ENCODE results near the gene CREB3L2.

DNA sequence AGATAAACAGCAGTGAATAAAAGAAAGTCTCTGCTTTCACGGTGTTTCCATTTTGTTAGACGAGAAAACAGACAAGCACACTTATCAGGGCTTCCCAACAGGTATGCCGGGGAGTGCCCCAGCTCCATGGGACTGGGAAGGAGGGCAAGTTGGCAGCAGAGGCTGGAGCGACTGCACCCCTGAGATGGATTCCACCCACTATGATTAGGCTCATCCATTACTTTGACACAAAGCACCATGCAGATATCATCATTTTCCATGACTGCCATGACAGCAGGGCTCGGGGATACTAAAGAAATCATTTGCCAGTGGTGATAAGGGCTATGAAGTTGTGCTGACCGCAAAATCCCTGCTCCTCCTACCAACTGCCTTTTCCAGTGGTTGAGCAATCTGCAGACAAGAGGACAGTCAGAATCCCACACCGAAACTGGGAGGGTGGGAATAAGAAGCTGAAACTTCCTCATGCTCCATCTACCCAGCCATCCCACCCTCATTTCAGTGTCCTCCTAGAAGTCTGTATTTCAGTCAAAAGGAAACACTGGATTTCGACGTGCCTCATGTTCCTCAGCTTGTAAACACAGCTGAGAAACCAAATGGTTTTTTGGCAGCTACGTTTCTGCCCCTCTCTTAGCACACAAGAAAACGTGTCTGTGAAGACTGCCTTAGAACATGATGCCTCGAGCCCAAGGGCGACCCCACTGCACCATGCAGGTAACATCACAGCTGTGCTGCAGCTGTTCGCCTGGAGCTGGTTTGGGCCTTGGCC, 15.5 kb downstream of the CREB3L2 start:
- TF ChIP-seq EZH2 (IDR thresholded peaks at IDR 0.05; ENCODE audit: borderline replicate concordance) = no peak
- TF ChIP-seq, protein P1, sequence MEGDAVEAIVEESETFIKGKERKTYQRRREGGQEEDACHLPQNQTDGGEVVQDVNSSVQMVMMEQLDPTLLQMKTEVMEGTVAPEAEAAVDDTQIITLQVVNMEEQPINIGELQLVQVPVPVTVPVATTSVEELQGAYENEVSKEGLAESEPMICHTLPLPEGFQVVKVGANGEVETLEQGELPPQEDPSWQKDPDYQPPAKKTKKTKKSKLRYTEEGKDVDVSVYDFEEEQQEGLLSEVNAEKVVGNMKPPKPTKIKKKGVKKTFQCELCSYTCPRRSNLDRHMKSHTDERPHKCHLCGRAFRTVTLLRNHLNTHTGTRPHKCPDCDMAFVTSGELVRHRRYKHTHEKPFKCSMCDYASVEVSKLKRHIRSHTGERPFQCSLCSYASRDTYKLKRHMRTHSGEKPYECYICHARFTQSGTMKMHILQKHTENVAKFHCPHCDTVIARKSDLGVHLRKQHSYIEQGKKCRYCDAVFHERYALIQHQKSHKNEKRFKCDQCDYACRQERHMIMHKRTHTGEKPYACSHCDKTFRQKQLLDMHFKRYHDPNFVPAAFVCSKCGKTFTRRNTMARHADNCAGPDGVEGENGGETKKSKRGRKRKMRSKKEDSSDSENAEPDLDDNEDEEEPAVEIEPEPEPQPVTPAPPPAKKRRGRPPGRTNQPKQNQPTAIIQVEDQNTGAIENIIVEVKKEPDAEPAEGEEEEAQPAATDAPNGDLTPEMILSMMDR (IDR thresholded peaks at IDR 0.05; ENCODE audit: poor library complexity) = no peak

Data from hepatocyte (in vitro differentiated cells).